ENCODE results near the gene GNAL.

- TF ChIP-seq CTCF (IDR thresholded peaks at IDR 0.05) (no peak), POLR2A (IDR thresholded peaks at IDR 0.05) (peak; percentile 90 to 92)
These were observed 219.4 kb downstream of the GNAL start, which contains the start of gene MPPE1 for GRCh38 chr18:11908182-11909060.

Data from sigmoid colon (tissue), 3 donors.